ENCODE data around the gene KIAA1549.
A peak's percentile ranks its signal among the peaks of the same experiment; 100 is the strongest.

Gene KIAA1549

GRCh38 chr7:138882249-138882648 is 98.9 kb downstream of the KIAA1549 start:
- DNase-seq (ENCODE audit: low read depth in 2 of 2), result no peak

GRCh38 chr7:138881579-138882188 is 99.5 kb downstream of the KIAA1549 start:
- no peak for DNase-seq (ENCODE audit: low read depth in 2 of 2)

GRCh38 chr7:138880881-138881578 is 100.2 kb downstream of the KIAA1549 start:
- DNase-seq (ENCODE audit: low read depth in 2 of 2), result no peak

- no peak for DNase-seq (ENCODE audit: low read depth in 2 of 2)
Measured at GRCh38 chr7:138879356-138879755, 101.8 kb downstream of the KIAA1549 start.

- no peak for DNase-seq (ENCODE audit: low read depth in 2 of 2)
Measured at GRCh38 chr7:138878856-138879255, 102.3 kb downstream of the KIAA1549 start.

- DNase-seq (ENCODE audit: low read depth in 2 of 2), result no peak
Measured at GRCh38 chr7:138878051-138878450, 103.1 kb downstream of the KIAA1549 start.

- no peak for DNase-seq (ENCODE audit: low read depth in 2 of 2)
Measured at GRCh38 chr7:138876326-138876725, 104.9 kb downstream of the KIAA1549 start.

GRCh38 chr7:138875794-138876193 is 105.4 kb downstream of the KIAA1549 start:
- peak; percentile 43 to 61 for DNase-seq (ENCODE audit: low read depth in 2 of 2)

- no peak for DNase-seq (ENCODE audit: low read depth in 2 of 2)
Measured at GRCh38 chr7:138873220-138873892, 107.8 kb downstream of the KIAA1549 start.

- no peak for DNase-seq (ENCODE audit: low read depth in 2 of 2)
Measured at GRCh38 chr7:138872576-138872975, 108.6 kb downstream of the KIAA1549 start.

GRCh38 chr7:138871814-138872090 is 109.4 kb downstream of the KIAA1549 start:
- no peak for DNase-seq (ENCODE audit: low read depth in 2 of 2)

GRCh38 chr7:138871065-138871813 is 110.0 kb downstream of the KIAA1549 start:
- DNase-seq (ENCODE audit: low read depth in 2 of 2), result no peak

GRCh38 chr7:138869353-138869752 is 111.8 kb downstream of the KIAA1549 start:
- no peak for DNase-seq (ENCODE audit: low read depth in 2 of 2)

GRCh38 chr7:138868711-138869110 is 112.5 kb downstream of the KIAA1549 start:
- DNase-seq (ENCODE audit: low read depth in 2 of 2), result no peak

- DNase-seq (ENCODE audit: low read depth in 2 of 2), result no peak
Measured at GRCh38 chr7:138867744-138868143, 113.4 kb downstream of the KIAA1549 start.

GRCh38 chr7:138866353-138866752 is 114.8 kb downstream of the KIAA1549 start:
- no peak for DNase-seq (ENCODE audit: low read depth in 2 of 2)

GRCh38 chr7:138865843-138866242 is 115.3 kb downstream of the KIAA1549 start:
- peak; percentile 4 to 13 for DNase-seq (ENCODE audit: low read depth in 2 of 2)

- no peak for DNase-seq (ENCODE audit: low read depth in 2 of 2)
Measured at GRCh38 chr7:138864667-138865066, 116.5 kb downstream of the KIAA1549 start.

- no peak for DNase-seq (ENCODE audit: low read depth in 2 of 2)
Measured at GRCh38 chr7:138863931-138864330, 117.3 kb downstream of the KIAA1549 start.

- no peak for DNase-seq (ENCODE audit: low read depth in 2 of 2)
Measured at GRCh38 chr7:138861051-138861450, 120.1 kb downstream of the KIAA1549 start.

- DNase-seq (ENCODE audit: low read depth in 2 of 2), result no peak
Measured at GRCh38 chr7:138857728-138858127, 123.5 kb downstream of the KIAA1549 start.

GRCh38 chr7:138854115-138854645 is 127.0 kb downstream of the KIAA1549 start:
- DNase-seq (ENCODE audit: low read depth in 2 of 2), result no peak

Data from stimulated activated CD8-positive, alpha-beta memory T cell treated with anti-CD3 and anti-CD28 coated beads, Interleukin-7, amount 100 ng/mL, for 4 hours (primary cell).